HepG2 (cell line): ENCODE measurements around the gene ARL5C. TPM values are rescaled to one million over a fixed set of nuclear protein-coding genes. Genes with fewer than 3 reads are reported as not detected.

Experiments
- ATAC-seq: fragments of 200-7000 bp; cut with Tn5 transposase; 3 replicates; pipeline ENCODE4 v1.9.1; 2020; ENCODE audit warnings: mild to moderate bottlenecking, moderate library complexity
- BruUV-seq: library from RNA; stranded (reverse); fragments of 400-500 nt; replicated peaks from 2 replicates; lab custom pipeline; 2021; lab: Mats Ljungman, UMichigan
- CTCF ChIA-PET: fragments of 300-600 bp; formaldehyde crosslinking; extraction: SDS; loops from one replicate; lab custom pipeline; 2021; ENCODE audit warnings: low total read pairs, inconsistent platforms, low intra/inter-chr PET ratio; lab: Yijun Ruan, JAX
- POLR2A ChIA-PET: fragments of 350-600 bp; sonication (Branson Sonifier 250); formaldehyde crosslinking; loops from one replicate; lab custom pipeline; 2020; ENCODE audit warnings: antibody characterized with exemption, inconsistent platforms; lab: Yijun Ruan, JAX
- DNase-seq: peaks from one replicate; pipeline ENCODE4 v3.0.0-alpha.2; 2015; ENCODE audit warnings: low spot score
- FAIRE-seq: peaks from 3 replicates; lab custom pipeline; 2011; peaks lifted over from hg19 to GRCh38; lab: Jason Lieb, UNC
- H2AFZ ChIP-seq: one replicate; pipeline ENCODE4 v1.6.1; 2011; ENCODE audit warnings: low read length, inconsistent platforms
- H3K27ac ChIP-seq: fragments of 300-600 bp; 3 replicates; pipeline ENCODE4 v1.8.0; 2011; ENCODE audit warnings: mixed run types, mild to moderate bottlenecking, mixed read lengths, low read length, inconsistent platforms; ENCODE audit not compliant: insufficient read depth; ENCODE audit errors: extremely low read length
- H3K27me3 ChIP-seq, 2 experiments: fragments of 200-600 bp in 1 of 2; 2 replicates in 1 of 2; 3 replicates in 1 of 2; pipeline versions ENCODE4 v1.6.0 to v1.8.0; 2011; ENCODE audit warnings: low read length in 2 of 2, mild to moderate bottlenecking in 2 of 2, moderate library complexity in 2 of 2, inconsistent platforms in 1 of 2; ENCODE audit not compliant: insufficient read depth in 2 of 2, control insufficient read depth in 1 of 2
- H3K36me3 ChIP-seq, 2 experiments: fragments of 200-600 bp in 1 of 2; replicated peaks in 1 of 2; 2 replicates in 1 of 2; 3 replicates in 1 of 2; pipeline versions ENCODE4 v1.5.1 to v1.8.0; 2011; ENCODE audit warnings: low read length in 2 of 2, inconsistent platforms in 1 of 2; ENCODE audit not compliant: insufficient read depth in 2 of 2, control insufficient read depth in 1 of 2
- H3K4me1 ChIP-seq: 2 replicates; pipeline ENCODE4 v1.5.1; 2012; ENCODE audit warnings: low read length, inconsistent platforms; ENCODE audit not compliant: insufficient read depth
- H3K4me2 ChIP-seq: 2 replicates; pipeline ENCODE4 v1.6.0; 2011; ENCODE audit warnings: low read depth, low read length, inconsistent platforms
- H3K4me3 ChIP-seq, 3 experiments: fragments of 200-600 bp in 1 of 3; sonication (generic), shearing (Covaris generic) in 1 of 3; replicated peaks in 1 of 3; 2 replicates each; pipeline ENCODE4 v1.5.1; 2011 to 2016; ENCODE audit warnings: low read length in 3 of 3, inconsistent platforms in 2 of 3, low read depth in 2 of 3, mild to moderate bottlenecking in 2 of 3, control low read depth in 1 of 3, mixed read lengths in 1 of 3; ENCODE audit not compliant: insufficient read depth in 1 of 3
- H3K79me2 ChIP-seq: one replicate; pipeline ENCODE4 v1.6.1; 2011; ENCODE audit warnings: low read length, inconsistent platforms; ENCODE audit not compliant: insufficient read depth
- H3K9ac ChIP-seq: 2 replicates; pipeline ENCODE4 v1.6.0; 2011; ENCODE audit warnings: mild to moderate bottlenecking, low read depth, low read length, inconsistent platforms; ENCODE audit not compliant: insufficient read depth
- H3K9me3 ChIP-seq: 2 replicates; pipeline ENCODE4 v1.5.1; 2012; ENCODE audit warnings: mild to moderate bottlenecking, low read length
- H4K20me1 ChIP-seq: 2 replicates; pipeline ENCODE4 v1.6.0; 2011; ENCODE audit warnings: inconsistent platforms, mild to moderate bottlenecking, low read length, moderate library complexity; ENCODE audit not compliant: insufficient read depth
- KAT2B ChIP-seq: fragments of 150-350 bp; IDR thresholded peaks from 2 replicates; pipeline ENCODE4 v1.6.1; 2014; ENCODE audit warnings: low read depth, low read length, borderline replicate concordance
- MEIS2 ChIP-seq: sonication (generic); formaldehyde crosslinking; IDR thresholded peaks from 2 replicates; pipeline ENCODE4 v1.9.0; 2021; ENCODE audit warnings: mild to moderate bottlenecking, missing genetic modification reagents
- NR2F6 ChIP-seq, 2 experiments: IDR thresholded peaks; 2 replicates each; pipeline ENCODE4 v1.6.1; 2016; ENCODE audit warnings: antibody characterized with exemption in 1 of 2, mild to moderate bottlenecking in 1 of 2
- PITX1 ChIP-seq: sonication (generic); formaldehyde crosslinking; IDR thresholded peaks from 2 replicates; pipeline ENCODE4 v1.5.1; 2020; ENCODE audit warnings: mild to moderate bottlenecking, missing genetic modification reagents
- PRDM10 ChIP-seq: sonication (generic); formaldehyde crosslinking; IDR thresholded peaks from 2 replicates; pipeline ENCODE4 v1.4.0; 2020; ENCODE audit warnings: low read depth, missing genetic modification reagents
- RBFOX2 ChIP-seq: fragments of 200-400 bp; formaldehyde crosslinking; IDR thresholded peaks from 2 replicates; pipeline ENCODE4 v1.6.1; 2017; ENCODE audit warnings: low read depth, mild to moderate bottlenecking, low read length
- TCF12 ChIP-seq, 2 experiments: fragments of 450-650 bp in 1 of 2; sonication (generic) in 1 of 2; formaldehyde crosslinking in 1 of 2; IDR thresholded peaks; 2 replicates each; pipeline versions ENCODE4 v1.6.1 to v1.8.0; 2017 to 2022; ENCODE audit warnings: antibody characterized with exemption in 1 of 2, mild to moderate bottlenecking in 1 of 2, missing genetic modification reagents in 1 of 2, moderate library complexity in 1 of 2
- ZBTB7A ChIP-seq: sonication (generic); formaldehyde crosslinking; IDR thresholded peaks from 2 replicates; pipeline ENCODE4 v1.8.0; 2022; ENCODE audit warnings: mild to moderate bottlenecking, missing genetic modification reagents
- ZNF367 ChIP-seq: sonication (generic); formaldehyde crosslinking; IDR thresholded peaks from 2 replicates; pipeline ENCODE4 v1.4.0; 2020; ENCODE audit warnings: missing genetic modification reagents, borderline replicate concordance
- ZNF382 ChIP-seq: sonication (generic); formaldehyde crosslinking; IDR thresholded peaks from 2 replicates; pipeline ENCODE4 v1.5.0; 2020; ENCODE audit warnings: missing genetic modification reagents, mild to moderate bottlenecking, borderline replicate concordance
- ZNF572 ChIP-seq: sonication (generic); formaldehyde crosslinking; IDR thresholded peaks from 2 replicates; pipeline ENCODE4 v1.5.1; 2020; ENCODE audit warnings: mild to moderate bottlenecking, missing genetic modification reagents
- ZNF790 ChIP-seq: sonication (generic); formaldehyde crosslinking; IDR thresholded peaks from 2 replicates; pipeline ENCODE4 v1.8.0; 2022; ENCODE audit warnings: missing genetic modification reagents, mild to moderate bottlenecking, borderline replicate concordance
- WGBS: methylation state at CpG from one replicate; pipeline ENCODE4 v1.1.6; 2017; ENCODE audit warnings: low lambda C conversion rate; 5-methylcytosine and 5-hydroxymethylcytosine counted together
- in situ Hi-C: cut with HindIII; loops from 2 replicates; pipeline ENCODE4 v1.10.0; 2017; ENCODE audit warnings: low pct_unique_long_range_greater_than_20kb; ENCODE audit not compliant: extremely low pct_ligation_motif_present
- intact Hi-C: fragments of 100-400 bp; cut with micrococcal nuclease; formaldehyde crosslinking; loops from one replicate; pipeline ENCODE4 v1.10.0; 2022; ENCODE audit not compliant: unreplicated experiment
- polyA plus RNA-seq, 8 experiments: library from polyadenylated mRNA; depleted of rRNA in 3 of 8; stranded (reverse) in 7 of 8; unstranded in 1 of 8; fragments of >200 nt; fragmentation: Illumina TruSeq in 4 of 8; extraction: Trizol in 4 of 8; gene quantifications; 2 replicates each; pipeline versions ENCODE4 v1.2.1 to v1.2.3, GENCODE V29; 2011 to 2016; ENCODE audit warnings: low read depth in 4 of 8, missing spikeins in 1 of 8, mixed read lengths in 1 of 8; ENCODE audit not compliant: insufficient read depth in 1 of 8
- total RNA-seq, 5 experiments: library from RNA; depleted of rRNA; stranded (reverse); fragments of >200 nt; fragmentation: Illumina TruSeq; extraction: Trizol; gene quantifications; 2 replicates each; pipeline ENCODE4 v1.2.3, GENCODE V29; 2016; ENCODE audit warnings: low read depth in 1 of 5
- TF ChIP-seq, protein P1 (sequence below): sonication (generic); formaldehyde crosslinking; IDR thresholded peaks from 2 replicates; pipeline ENCODE4 v1.8.1; 2023; ENCODE audit warnings: mild to moderate bottlenecking, missing genetic modification reagents, borderline replicate concordance
- TF ChIP-seq, protein P2 (sequence below): IDR thresholded peaks from 2 replicates; pipeline ENCODE4 v1.6.1; 2016; ENCODE audit warnings: mild to moderate bottlenecking

The ARL5C gene
- total and polyA plus RNA-seq, 2 of the 13 experiments (the other 11 are each of a cell fraction or from before 2014, with no cell fraction given): not detected

DNA sequence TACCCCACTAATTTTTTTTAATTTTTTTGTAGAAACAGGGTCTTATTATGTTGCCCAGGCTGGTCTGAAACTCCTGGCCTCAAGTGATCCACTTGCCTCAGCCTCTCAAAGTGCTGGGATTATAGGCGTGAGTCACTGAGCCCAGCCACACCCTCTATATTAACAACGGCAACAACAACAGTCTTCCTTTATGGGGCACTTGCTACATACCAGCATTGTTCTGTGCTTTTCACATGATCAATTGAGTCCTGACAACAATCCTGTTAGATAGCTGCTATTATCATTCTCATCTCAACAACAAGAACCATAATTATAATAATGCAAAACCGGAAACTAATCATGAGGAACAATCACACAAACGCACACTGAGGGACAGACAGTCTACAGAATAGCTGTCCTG lies 12.6 kb upstream of the ARL5C start:
- TF ChIP-seq, protein P1, sequence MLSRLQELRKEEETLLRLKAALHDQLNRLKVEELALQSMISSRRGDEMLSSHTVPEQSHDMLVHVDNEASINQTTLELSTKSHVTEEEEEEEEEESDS (CRISPR knock-in tag): no peak
- TF ChIP-seq PITX1 (CRISPR knock-in tag) (no peak), ZNF367 (CRISPR knock-in tag) (no peak), NR2F6 (IDR thresholded peaks at IDR 0.05) (no peak), NR2F6 (CRISPR knock-in tag; IDR thresholded peaks at IDR 0.05) (no peak)
- TF ChIP-seq, protein P2, sequence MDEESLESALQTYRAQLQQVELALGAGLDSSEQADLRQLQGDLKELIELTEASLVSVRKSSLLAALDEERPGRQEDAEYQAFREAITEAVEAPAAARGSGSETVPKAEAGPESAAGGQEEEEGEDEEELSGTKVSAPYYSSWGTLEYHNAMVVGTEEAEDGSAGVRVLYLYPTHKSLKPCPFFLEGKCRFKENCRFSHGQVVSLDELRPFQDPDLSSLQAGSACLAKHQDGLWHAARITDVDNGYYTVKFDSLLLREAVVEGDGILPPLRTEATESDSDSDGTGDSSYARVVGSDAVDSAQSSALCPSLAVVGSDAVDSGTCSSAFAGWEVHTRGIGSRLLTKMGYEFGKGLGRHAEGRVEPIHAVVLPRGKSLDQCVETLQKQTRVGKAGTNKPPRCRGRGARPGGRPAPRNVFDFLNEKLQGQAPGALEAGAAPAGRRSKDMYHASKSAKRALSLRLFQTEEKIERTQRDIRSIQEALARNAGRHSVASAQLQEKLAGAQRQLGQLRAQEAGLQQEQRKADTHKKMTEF (CRISPR knock-in tag): no peak
- BruUV-seq: no TSS peak
- intact Hi-C loops (no loop called here), in situ Hi-C loops (no loop called here)
- H3K4me2 ChIP-seq: no peak overlapping the region
- no peak overlapping the region for H3K27ac ChIP-seq
- ChIA-PET POLR2A (no interaction called here), CTCF (no interaction called here)
- H3K4me1 ChIP-seq: no peaks in the 10 kb centered on the region
- H3K79me2 ChIP-seq: no peaks in the 10 kb centered on the region
- no peak for ATAC-seq
- no peaks in the 10 kb centered on the region for H3K27me3 ChIP-seq
- DNase-seq: no peak
- H2AFZ ChIP-seq: no peak overlapping the region
- H3K4me3 ChIP-seq: no peak overlapping the region
- no peak overlapping the region for H3K9ac ChIP-seq
- H4K20me1 ChIP-seq: no peaks in the 10 kb centered on the region; the same call in 1 of the 2 replicates
- no peak for FAIRE-seq
- H3K36me3 ChIP-seq: no peaks in the 10 kb centered on the region
- 87% methylated on average over 4 of the region's 4 CpGs for WGBS
- H3K9me3 ChIP-seq: no peaks in the 10 kb centered on the region

GRCh38 chr17:39177256-39177655 lies 11.3 kb upstream of the ARL5C start:
- Histone ChIP-seq H3K4me2 (no peak overlapping the region), H3K4me3 (no peak overlapping the region), H3K4me1 (no peaks in the 10 kb centered on the region), H3K36me3 (no peaks in the 10 kb centered on the region), H3K79me2 (no peaks in the 10 kb centered on the region), H3K9ac (no peak overlapping the region), H3K9me3 (no peaks in the 10 kb centered on the region), H3K27ac (no peak overlapping the region), H2AFZ (no peak overlapping the region), H3K27me3 (no peaks in the 10 kb centered on the region), H4K20me1 (no peaks in the 10 kb centered on the region; the same call in 1 of the 2 replicates)
- no peak for FAIRE-seq
- no peak for DNase-seq
- 94% methylated on average over 12 of the region's 12 CpGs for WGBS
- no TSS peak for BruUV-seq
- ChIA-PET CTCF (no interaction called here), POLR2A (no interaction called here)
- intact Hi-C loops (no loop called here), in situ Hi-C loops (no loop called here)
- no peak for ATAC-seq
- TF ChIP-seq MEIS2 (no peak), KAT2B (no peak), ZNF790 (no peak), ZNF382 (CRISPR knock-in tag) (no peak), PRDM10 (CRISPR knock-in tag) (no peak), TCF12 (IDR thresholded peaks at IDR 0.05) (no peak), TCF12 (CRISPR knock-in tag; IDR thresholded peaks at IDR 0.05) (no peak), ZBTB7A (no peak), RBFOX2 (no peak), ZNF572 (CRISPR knock-in tag) (no peak)
